ENCODE data around the gene TIMM22. TPM values are rescaled to one million over a fixed set of nuclear protein-coding genes. Genes with fewer than 3 reads are reported as not detected.

Gene TIMM22
- 23.7 and 27.9 TPM in 2 replicates for total RNA-seq

DNA sequence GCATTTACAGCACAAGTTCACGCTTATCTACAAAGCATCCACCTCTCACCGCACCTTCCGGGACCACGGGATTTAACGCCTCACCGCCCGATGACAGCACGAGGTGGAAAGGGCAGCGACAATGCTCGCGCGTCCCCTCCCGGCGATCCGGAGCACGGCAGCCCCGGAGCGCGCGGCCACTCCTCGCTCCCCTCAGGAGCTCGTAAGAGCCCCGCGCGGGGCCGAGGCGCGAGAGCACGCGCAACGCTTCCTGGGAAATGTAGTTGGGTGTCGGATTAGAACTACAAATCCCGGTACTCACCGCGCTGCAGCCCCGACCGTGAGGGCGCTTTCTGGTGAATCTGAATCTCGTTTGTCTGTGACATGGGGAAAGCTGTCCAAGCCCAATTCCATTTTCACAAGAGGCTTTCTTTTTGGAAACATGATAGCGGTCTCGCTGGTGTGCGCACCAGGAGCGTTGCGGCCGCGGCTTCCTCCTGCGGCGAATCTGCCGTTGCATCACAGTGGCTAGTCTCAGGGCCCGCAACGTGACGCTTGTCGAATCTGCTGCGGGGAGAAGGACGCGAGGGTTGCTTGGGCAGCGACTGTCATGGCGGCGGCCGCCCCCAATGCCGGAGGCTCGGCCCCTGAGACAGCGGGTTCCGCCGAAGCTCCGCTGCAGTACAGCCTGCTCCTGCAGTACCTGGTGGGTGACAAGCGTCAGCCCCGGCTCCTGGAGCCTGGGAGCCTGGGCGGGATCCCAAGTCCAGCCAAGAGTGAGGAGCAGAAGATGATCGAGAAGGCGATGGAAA, at the start of gene TIMM22:
TIMM22 (plus strand) TSS at position 576 of the 791 bp plus-strand sequence; CDS start at position 590, 14 bp downstream.

DNA sequence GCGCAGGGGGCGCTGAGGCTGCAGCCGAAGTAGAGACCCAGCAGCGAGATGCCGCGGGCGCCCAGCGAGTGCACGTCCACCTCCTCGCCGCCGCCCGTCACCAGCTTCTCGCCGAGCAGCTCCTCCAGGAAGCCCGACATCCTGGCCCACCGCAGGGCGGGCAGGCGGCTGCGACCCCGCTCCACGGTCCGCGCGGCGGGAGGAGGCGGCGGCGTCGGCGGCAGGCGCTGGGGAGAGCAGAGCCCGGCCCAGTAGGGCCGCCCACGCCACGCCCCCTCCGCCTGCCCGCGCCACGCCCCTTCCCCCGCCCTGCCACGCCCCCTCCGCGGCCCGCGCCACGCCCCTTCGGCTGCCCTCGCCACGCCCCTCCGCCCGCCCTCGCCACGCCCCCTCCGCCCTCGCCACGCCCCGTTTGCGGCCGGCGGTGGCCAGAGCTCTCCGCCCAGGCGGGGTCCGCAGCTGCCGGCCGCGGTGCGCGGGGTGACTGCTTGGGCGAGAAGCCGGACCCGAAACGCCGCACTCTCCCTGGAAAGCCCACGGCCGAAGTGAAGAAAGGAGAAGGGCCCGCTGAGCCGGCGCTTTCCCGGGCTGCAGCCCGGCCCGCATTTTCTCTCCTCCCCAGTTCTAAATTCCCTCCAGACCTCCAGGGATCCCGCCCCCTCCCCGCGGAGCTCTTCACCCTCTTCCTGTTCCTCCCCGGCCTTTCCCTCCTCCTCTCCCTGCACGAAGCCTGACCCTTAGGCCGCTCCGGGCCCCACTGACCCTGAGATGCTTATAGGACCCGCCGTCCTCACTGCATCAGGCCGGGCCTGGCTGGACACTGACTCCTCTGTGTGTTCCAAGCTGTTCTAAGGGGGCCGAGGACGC, 17.2 kb upstream of the TIMM22 start, which contains the start of gene NXN:
NXN (minus strand) TSS at position 238 of the 867 bp plus-strand sequence.

Other genes starting within 250 kb of the TIMM22 start
- 24.4 and 28.2 TPM in 2 replicates for gene GEMIN4, start 244.9 kb upstream of the TIMM22 start, total RNA-seq
- gene GLOD4, start 214.8 kb upstream of the TIMM22 start, total RNA-seq: 79.8 and 84.6 TPM in 2 replicates
- gene MRM3, start 214.8 kb upstream of the TIMM22 start, total RNA-seq: 21.6 and 25.9 TPM in 2 replicates
- gene NXN, start 17.4 kb upstream of the TIMM22 start, total RNA-seq: 10.7 and 12.6 TPM in 2 replicates
- 55.2 and 81.0 TPM in 2 replicates for gene ABR, start 182.9 kb downstream of the TIMM22 start, total RNA-seq